Activated CD8-positive, alpha-beta T cell treated with anti-CD3 and anti-CD28 coated beads for 36 hours (primary cell): ENCODE data around the gene LAMP5. TPM values are rescaled to one million over a fixed set of nuclear protein-coding genes. Genes with fewer than 3 reads are reported as not detected.

Experiments used
- ATAC-seq: fragments of 200-7000 bp; cut with Tn5 transposase; one replicate; pipeline ENCODE4 v1.10.0; 2021; ENCODE audit warnings: mild to moderate bottlenecking, moderate library complexity
- CTCF ChIA-PET: fragments of 350-600 bp; sonication (Branson Sonifier 250); formaldehyde crosslinking; loops from one replicate; lab custom pipeline; 2021; ENCODE audit warnings: antibody characterized with exemption; lab: Charles Lee
- POLR2A ChIA-PET: fragments of 350-600 bp; sonication (Branson Sonifier 250); formaldehyde crosslinking; loops from one replicate; lab custom pipeline; 2021; ENCODE audit warnings: antibody characterized with exemption; lab: Charles Lee
- DNase-seq: peaks from one replicate; pipeline ENCODE4 v3.0.0-alpha.2; 2020
- H3K27ac Mint-ChIP-seq: one replicate; pipeline ENCODE4 v1.8.0; 2021; ENCODE audit warnings: mild to moderate bottlenecking, mixed read lengths
- H3K27me3 Mint-ChIP-seq: one replicate; pipeline ENCODE4 v1.8.0; 2021; ENCODE audit warnings: mixed read lengths
- H3K36me3 Mint-ChIP-seq: one replicate; pipeline ENCODE4 v1.8.0; 2021; ENCODE audit warnings: low read depth, mixed read lengths
- H3K4me1 Mint-ChIP-seq: one replicate; pipeline ENCODE4 v1.8.0; 2021; ENCODE audit warnings: low read depth, mixed read lengths
- H3K4me3 Mint-ChIP-seq: one replicate; pipeline ENCODE4 v1.8.0; 2021; ENCODE audit warnings: mild to moderate bottlenecking, moderate library complexity, mixed read lengths
- H3K9me3 Mint-ChIP-seq: one replicate; pipeline ENCODE4 v1.8.0; 2021; ENCODE audit warnings: mixed read lengths
- intact Hi-C: fragments of 100-400 bp; cut with micrococcal nuclease; formaldehyde crosslinking; loops from one replicate; pipeline ENCODE4 v1.10.0; 2022
- total RNA-seq, 2 experiments: library from RNA; stranded (reverse); gene quantifications; one replicate each; pipeline ENCODE4 v1.2.3, GENCODE V29; 2021
- TF ChIP-seq, protein P1 (sequence below): fragments of 200-600 bp; IDR thresholded peaks from one replicate; pipeline ENCODE4 v1.8.0; 2022; ENCODE audit warnings: antibody characterized with exemption, mild to moderate bottlenecking

LAMP5 gene
- total RNA-seq, 2 experiments from 2014 or later: not detected

- intact Hi-C loops: no loop called here
- TF ChIP-seq, protein P1, sequence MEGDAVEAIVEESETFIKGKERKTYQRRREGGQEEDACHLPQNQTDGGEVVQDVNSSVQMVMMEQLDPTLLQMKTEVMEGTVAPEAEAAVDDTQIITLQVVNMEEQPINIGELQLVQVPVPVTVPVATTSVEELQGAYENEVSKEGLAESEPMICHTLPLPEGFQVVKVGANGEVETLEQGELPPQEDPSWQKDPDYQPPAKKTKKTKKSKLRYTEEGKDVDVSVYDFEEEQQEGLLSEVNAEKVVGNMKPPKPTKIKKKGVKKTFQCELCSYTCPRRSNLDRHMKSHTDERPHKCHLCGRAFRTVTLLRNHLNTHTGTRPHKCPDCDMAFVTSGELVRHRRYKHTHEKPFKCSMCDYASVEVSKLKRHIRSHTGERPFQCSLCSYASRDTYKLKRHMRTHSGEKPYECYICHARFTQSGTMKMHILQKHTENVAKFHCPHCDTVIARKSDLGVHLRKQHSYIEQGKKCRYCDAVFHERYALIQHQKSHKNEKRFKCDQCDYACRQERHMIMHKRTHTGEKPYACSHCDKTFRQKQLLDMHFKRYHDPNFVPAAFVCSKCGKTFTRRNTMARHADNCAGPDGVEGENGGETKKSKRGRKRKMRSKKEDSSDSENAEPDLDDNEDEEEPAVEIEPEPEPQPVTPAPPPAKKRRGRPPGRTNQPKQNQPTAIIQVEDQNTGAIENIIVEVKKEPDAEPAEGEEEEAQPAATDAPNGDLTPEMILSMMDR: no peak
- H3K9me3 Mint-ChIP-seq: no peaks in the 10 kb centered on the region
- H3K27me3 Mint-ChIP-seq: no peaks in the 10 kb centered on the region
- ChIA-PET CTCF (no interaction called here), POLR2A (no interaction called here)
- H3K36me3 Mint-ChIP-seq: no peaks in the 10 kb centered on the region
- ATAC-seq (no peak), DNase-seq (no peak)
- no peak overlapping the region for H3K4me3 Mint-ChIP-seq
- H3K4me1 Mint-ChIP-seq: no peaks in the 10 kb centered on the region
- no peak overlapping the region for H3K27ac Mint-ChIP-seq
Observed at GRCh38 chr20:9534025-9534424, 19.6 kb downstream of the LAMP5 start.

DNA sequence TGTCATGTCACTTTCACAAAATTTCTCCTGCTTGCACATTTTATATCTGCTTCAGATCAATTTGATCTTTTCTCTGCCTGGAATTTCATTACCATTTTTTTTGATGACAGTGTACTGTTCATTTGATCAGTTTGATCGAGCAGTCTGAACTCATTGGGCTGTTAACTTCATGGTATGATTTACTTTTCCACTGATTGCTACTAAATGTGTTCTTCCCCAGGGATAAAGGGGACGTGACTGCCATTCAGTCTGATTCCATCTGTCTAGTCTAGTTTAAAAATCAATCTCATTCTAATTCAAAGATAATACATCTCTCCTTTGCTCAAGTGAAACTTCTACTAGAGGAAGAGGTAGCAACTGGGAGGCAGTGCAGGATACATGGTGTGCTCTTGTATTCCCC is 21.1 kb downstream of the LAMP5 start:
- Mint-ChIP-seq H3K9me3 (no peaks in the 10 kb centered on the region), H3K27me3 (no peaks in the 10 kb centered on the region), H3K27ac (no peak overlapping the region), H3K36me3 (no peaks in the 10 kb centered on the region), H3K4me1 (no peaks in the 10 kb centered on the region), H3K4me3 (no peak overlapping the region)
- intact Hi-C loops: no loop called here
- TF ChIP-seq, protein P1: no peak
- DNase-seq (no peak), ATAC-seq (no peak)
- ChIA-PET CTCF (no interaction called here), POLR2A (no interaction called here)

- H3K36me3 Mint-ChIP-seq: no peaks in the 10 kb centered on the region
- H3K4me1 Mint-ChIP-seq: no peaks in the 10 kb centered on the region
- POLR2A ChIA-PET: no interaction called here
- intact Hi-C loops: no loop called here
- DNase-seq (no peak), ATAC-seq (no peak)
- CTCF ChIA-PET: no interaction called here
- no peak overlapping the region for H3K27ac Mint-ChIP-seq
- TF ChIP-seq, protein P1: no peak
- H3K4me3 Mint-ChIP-seq: no peak overlapping the region
- no peaks in the 10 kb centered on the region for H3K9me3 Mint-ChIP-seq
- H3K27me3 Mint-ChIP-seq: peaks cover 1% of the 10 kb centered on the region
Observed at GRCh38 chr20:9543214-9543613, 28.8 kb downstream of the LAMP5 start.

DNA sequence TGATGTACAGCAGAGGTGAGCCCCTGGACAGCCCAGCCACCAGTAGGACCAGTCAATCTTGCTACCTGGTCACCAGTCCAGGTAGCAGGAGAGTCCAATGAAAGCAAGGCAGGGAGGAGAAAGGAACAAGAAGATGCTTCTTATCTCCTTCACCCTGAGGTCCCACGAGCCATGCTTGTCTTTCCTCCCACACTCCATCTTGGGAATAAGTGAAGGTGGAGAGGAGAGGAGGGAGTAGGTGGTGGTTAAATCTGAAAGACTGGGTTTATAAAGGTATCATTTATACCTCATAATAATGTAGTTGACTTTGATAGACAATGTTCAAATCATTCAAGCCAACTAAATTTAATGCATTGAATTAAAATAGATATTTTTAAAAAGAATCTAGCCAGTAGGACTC is 35.9 kb downstream of the LAMP5 start:
- no peak for DNase-seq
- POLR2A ChIA-PET: no interaction called here
- Mint-ChIP-seq H3K27me3 (peaks cover 1% of the 10 kb centered on the region), H3K4me1 (no peaks in the 10 kb centered on the region), H3K36me3 (no peaks in the 10 kb centered on the region), H3K9me3 (no peaks in the 10 kb centered on the region), H3K27ac (no peak overlapping the region), H3K4me3 (no peak overlapping the region)
- TF ChIP-seq, protein P1: no peak
- intact Hi-C loops: no loop called here
- CTCF ChIA-PET: no interaction called here
- no peak for ATAC-seq

GRCh38 chr20:9550871-9551270 is 36.5 kb downstream of the LAMP5 start:
- CTCF ChIA-PET: no interaction called here
- no peak for DNase-seq
- Mint-ChIP-seq H3K36me3 (no peaks in the 10 kb centered on the region), H3K27ac (no peak overlapping the region), H3K27me3 (no peaks in the 10 kb centered on the region), H3K9me3 (no peaks in the 10 kb centered on the region), H3K4me1 (no peaks in the 10 kb centered on the region), H3K4me3 (no peak overlapping the region)
- intact Hi-C loops: no loop called here
- POLR2A ChIA-PET: no interaction called here
- no peak for ATAC-seq
- TF ChIP-seq, protein P1: no peak
